Measurements from ENCODE around the gene WDR37.

WDR37 gene

DNA sequence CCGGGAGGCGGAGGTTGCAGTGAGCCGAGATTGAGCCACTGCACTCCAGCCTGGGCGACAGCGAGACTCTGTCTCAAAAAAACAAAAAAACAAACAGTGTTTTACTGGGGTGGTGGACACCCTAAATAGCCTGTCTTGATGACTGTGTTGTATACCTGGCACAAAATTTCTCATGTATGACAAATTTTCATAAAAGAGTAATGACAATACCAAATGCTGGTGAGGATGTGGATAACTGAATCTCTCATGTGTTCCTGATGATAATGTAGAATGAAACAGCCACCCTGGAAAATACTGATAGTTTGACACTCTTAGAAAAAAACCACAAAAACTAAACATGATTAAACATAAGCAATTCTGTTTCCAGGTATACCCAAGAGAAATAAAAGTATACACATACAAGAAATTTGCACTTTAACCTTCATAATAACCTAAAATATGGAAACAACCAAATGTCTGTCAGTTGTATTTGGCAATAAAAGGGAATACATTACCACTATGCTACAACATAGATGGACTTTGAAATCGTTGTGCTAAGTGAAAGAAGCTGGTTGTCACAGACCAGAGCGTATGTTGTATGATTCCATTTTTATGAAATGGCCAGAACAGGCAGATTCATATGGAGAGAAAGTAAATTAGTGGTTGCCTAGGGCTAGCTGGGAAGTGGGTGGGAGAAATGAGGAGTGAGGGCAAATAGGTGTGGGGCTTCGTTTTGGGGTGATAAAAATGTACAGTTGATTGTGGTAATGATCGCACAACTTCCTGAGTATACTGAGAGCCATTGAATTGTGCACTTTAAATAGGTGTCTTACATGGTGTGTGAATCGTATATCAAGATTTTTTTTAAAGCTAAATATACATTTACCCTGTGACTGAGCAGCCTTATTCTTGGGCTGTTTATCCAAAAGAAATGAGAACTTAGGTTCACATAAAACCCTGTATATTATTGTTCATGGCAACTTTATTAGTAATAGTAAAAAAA is 12.5 kb downstream of the WDR37 start:
- in situ Hi-C loops (cut with HindIII; ENCODE audit: low sequenced_read_pairs): no loop called here

DNA sequence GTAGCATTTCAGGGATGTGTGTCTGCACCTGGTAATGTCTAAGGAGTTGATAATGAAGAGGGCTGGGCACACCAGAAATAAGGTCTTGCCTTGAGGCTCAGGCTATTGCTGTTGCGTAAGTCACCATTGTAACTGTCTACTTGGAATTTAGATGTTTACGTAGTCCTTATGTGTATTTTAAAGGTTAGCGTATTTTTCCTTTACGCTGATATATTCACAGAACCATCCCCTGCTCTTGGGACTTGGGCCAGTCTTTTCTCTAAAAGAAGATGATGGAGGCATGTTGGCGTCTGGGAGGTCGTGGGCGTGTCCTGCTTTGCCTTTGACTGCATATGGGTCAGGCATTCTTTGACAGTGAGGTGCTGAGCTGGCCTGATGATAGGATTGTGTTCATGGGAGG is 14.7 kb downstream of the WDR37 start:
- in situ Hi-C loops (cut with HindIII; ENCODE audit: low sequenced_read_pairs): no loop called here

DNA sequence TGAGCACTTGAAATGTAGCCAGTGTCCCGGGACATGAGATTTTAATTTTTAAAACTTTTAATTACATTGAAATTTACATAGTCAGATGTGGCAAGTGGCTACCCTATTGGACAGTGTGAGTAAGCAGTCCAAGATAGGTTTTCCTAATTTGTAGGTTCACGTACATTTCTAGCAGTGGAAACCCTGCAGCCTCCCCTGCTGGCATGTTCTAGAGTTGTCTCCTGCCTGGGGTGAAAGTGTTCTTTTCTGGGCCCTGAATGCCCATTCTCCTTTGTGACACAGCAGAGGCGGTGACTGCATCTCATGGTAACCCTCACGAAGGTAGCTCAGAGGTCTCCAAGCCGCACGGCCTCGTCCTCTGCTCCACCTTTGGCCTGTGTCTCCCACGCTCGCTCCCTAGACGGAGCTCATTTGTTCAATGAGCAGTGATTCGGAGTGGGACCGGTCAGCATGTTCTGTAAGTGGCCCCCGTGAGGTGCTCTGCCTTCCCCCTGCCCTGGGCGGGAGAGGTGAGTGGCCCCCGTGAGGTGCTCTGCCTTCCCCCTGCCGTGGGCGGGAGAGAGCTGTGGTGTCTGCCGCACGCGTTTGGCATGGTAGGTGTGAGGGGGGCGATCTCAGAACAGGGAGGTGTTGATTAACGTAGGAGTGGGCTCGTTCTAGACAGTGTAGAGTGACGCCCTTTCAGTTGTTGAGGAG is 18.0 kb downstream of the WDR37 start:
- in situ Hi-C loops (cut with HindIII; ENCODE audit: low sequenced_read_pairs): no loop called here

DNA sequence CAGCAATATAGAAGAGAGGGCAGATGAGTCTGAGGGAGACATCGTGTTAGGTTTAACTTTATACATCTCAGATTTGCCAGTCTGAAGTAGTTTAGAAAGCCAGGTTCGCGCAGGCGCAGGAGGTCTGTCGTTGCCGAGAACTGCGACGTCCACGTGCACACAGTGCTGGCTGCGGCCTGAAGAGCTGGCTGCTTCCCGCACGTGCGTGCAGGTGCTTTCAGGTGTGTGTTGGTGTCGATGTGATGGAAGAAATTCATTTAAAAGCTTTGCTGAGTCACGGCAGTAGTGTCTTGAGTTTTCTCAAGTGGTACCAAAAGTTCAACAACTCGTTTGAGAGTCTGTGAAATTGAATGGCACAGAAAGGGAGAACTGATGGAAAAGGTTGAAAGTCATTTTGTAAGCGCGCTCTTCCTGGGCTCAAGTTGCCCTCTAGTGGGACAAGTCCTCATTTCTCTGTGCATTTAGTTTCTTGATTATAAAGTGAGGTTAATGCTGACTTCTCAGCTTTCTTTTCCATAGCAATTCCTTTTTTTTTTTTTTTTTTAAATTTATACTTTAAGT is 18.6 kb downstream of the WDR37 start:
- in situ Hi-C loops (cut with HindIII; ENCODE audit: low sequenced_read_pairs): no loop called here

DNA sequence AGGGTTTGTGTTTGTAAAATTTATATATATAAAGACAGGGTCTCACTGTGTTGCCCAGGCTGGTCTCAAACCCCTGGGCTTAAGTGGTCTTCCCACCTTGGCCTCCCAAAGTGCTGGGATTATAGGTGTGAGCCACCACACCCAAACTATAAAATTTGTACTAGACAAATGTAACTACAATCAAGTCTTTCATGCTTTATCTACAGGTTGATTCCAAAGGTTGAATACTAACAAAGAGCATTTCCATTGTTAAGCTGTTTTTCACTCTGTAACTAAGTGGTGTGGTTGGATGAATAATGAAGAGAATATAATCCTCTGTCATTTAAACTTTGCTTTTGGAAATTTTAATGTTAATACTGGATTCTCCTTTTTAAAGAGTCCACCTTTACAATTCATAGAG is 22.5 kb downstream of the WDR37 start:
- in situ Hi-C loops (cut with HindIII; ENCODE audit: low sequenced_read_pairs): no loop called here

DNA sequence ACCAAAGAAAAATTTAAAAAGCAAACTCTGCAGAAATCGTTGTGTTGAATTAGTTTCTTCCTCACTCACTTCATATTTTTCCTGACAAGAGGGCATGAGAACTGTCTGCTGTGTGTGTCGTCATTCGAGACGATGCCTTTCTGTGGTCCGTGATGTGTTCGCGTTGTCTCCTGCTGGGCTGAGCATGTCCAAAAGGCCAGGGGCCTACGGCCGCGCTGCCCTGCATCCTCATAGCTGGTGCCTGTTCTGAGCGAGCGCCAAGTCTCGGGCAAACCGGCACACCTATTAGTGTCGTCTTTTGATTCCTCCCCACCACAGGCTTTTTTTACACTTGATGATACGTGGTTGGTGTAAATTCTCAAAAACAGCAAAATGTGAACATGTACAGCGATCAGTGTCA is 27.4 kb downstream of the WDR37 start:
- in situ Hi-C loops (cut with HindIII; ENCODE audit: low sequenced_read_pairs): no loop called here

DNA sequence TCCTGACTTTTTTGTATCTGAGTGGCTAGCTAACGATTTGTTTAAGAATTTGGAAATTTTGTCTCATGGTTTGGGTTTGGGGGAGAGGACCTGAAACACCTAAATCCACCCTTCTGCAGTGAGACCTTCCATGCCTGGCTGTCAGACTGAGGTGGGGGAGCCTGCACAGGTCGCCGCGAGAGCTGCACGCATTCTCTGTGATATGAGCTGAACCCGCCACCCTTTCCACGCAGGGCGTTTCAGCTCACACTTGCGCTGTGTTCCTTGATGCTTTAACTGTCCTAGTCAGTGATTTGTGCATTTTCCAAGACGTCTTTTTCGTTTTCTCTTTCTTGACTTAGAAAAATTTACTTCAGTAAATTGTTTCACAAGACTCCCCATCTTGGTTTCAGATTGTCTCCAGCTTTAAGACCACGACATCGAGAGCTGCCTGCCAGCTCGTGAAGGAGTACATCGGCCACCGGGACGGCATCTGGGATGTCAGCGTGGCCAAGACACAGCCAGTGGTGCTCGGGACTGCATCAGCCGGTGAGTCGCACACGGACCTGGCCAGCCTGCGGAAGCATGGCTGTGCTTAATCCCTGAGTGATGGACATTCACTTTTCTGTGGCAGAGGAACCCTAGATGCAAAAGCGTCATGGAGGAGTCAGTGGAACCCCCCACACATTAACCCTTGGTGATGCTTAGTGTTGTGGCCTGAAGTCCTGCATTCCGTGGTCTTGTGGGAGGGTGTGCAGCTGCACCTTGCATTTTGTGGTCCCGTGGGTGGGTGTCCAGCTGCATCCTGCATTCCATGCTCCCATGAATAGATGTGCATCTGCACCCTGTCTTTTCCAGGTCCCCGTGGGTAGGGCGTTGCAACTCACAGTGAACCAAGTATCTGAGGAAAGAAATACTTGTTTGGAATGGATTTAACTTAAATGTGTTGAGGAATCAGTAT is 28.1 kb downstream of the WDR37 start:
- in situ Hi-C loops (cut with HindIII; ENCODE audit: low sequenced_read_pairs): no loop called here

DNA sequence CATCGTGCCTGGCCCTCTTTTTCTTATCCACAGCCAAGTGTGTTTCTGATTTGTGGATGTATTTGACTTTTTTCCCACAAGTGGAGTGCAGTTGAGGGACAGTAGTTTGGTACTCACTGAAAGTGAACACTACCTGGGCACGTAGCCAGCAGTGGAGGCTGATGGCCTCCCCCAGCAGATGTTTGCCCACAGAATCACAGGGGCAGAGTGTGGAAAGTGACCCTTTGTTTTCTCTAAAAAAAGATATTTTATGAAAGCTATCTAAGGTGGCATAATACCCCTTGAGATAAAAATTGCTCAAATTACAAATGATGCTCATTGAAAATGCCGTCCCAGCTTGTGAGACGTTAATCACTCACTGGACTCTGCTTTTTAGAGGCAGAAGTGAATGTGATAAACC is 29.1 kb downstream of the WDR37 start:
- in situ Hi-C loops (cut with HindIII; ENCODE audit: low sequenced_read_pairs): no loop called here

DNA sequence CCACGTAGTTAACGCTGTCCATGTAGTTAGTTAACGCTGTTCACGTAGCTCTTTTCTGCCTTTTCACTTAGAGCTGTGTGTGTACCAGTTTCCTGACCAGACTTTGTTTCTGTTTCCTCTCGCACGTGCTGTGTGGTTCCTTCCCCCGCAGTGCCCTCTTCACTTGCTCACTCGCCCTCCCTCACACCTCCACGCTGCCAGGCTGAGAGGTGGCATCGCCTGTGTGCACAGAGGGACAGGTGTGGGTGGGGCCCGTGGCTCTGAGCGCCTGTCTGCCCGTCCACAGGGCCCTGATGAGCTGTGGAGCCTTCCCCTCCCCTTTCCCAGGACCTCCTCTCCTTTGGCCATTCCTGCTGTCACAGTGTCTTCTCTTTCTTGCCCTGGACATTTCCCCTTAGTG is 30.6 kb downstream of the WDR37 start:
- in situ Hi-C loops (cut with HindIII; ENCODE audit: low sequenced_read_pairs): no loop called here

DNA sequence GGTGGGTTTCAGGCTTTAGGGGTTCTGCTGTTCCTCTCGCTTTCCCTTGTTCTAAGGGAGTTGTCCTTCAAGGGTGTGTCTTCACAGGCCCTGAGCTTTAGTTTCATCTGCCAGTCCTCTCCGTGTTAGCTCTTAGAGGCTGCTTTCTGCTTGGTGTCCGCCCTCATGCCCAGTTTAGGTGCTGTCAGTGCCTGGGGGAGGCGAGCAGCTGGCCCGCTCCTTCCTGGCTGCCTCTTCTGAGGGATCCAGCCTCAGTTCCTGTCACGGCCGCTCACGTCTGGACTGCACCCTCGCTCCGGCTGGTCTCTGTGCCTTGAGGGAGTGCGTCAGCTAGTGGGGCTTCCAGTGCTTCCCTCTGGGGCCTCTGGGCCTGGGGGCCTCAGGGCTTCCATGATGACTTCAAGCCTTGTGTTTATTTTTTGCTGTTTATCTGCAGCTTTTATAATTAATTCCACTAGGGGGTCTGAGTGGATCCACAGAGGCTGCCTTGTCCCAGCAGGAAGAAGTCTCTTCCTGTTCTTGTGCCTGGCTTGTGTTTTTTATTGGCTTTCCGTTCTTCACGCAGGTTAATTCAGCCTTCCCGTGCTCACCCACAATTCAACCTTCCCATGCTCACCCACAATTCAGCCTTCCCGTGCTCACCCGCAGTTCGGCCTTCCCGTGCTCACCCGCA is 33.0 kb downstream of the WDR37 start:
- in situ Hi-C loops (cut with HindIII; ENCODE audit: low sequenced_read_pairs): no loop called here

DNA sequence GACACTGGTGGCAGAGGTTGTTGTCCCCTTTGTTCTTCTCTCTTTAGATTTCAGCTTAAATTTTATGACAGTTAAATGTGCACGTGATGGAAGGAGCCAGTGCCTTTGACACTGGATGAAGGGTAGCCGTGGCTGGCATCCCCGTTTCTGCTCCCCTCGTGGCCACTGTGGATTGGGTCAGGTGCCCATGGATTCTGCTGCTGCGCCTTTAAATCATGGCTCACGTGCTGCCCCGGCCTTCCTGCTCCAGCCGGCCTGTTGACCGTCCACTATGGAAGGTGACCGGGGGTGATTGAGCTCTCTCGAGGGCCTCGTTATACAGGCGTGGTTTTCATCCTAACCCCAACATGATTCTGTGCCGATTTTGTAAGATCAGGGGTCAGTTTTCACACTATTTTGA is 34.5 kb downstream of the WDR37 start:
- in situ Hi-C loops (cut with HindIII; ENCODE audit: low sequenced_read_pairs): no loop called here

DNA sequence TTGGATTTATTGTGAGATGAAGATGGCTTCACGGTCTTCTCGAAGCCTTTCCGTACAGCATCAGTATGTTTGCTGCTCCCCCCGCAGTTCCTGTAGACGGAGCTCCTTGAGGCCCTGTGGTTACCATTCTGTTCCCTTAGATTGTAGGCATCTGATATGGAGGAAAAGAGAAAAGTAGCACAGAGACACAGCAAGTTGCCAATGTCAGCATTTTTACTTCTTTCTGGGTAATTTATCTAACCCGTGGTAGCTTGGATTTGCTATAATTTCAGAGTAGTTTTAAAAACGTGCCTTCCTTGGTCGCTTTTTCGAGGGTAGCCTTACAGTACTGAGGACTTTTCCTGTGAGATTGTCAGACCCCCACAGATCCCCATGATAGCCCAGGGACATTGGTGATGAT is 37.5 kb downstream of the WDR37 start:
- in situ Hi-C loops (cut with HindIII; ENCODE audit: low sequenced_read_pairs): no loop called here

DNA sequence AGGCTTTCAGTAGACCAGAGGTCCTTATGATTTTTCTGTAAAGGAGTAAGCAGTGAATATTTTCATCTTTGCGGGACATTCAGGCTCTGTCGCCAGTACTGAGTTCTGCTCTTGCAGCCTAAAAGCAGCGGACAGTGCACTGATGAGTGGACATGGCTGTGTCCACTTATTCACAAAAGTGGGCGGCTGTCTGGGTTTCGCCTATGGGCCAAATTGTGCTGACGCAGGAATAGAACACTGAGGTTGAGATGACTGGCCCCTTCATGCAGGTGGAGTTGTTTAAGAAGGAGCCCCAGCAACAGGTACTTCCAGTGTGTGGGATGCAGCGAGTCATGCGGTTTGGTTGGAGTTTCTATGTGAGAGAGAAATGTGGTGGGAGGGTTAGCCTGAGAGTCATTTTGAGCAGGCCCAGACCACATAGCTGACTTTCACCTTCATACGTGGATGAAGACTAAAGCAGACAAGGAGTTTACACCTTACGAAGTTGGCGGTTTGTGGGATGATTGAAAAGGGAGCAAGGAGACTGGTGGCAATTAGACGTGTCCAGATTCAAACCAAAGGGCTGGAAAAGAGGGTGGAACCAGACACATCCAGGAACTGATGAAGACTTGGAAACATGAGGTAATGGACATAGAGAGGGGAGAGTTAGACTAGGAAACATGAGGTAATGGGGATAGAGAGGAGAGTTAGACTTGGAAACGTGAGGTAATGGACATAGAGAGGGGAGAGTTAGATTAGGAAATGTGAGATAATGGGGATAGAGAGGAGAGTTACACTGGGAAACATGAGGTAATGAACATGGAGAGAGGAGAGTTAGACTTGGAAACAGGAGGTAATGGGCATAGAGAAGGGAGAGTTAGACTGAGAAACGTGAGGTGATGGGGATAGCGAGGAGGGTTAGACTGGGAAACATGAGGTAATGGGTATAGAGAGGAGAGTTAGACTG is 38.2 kb downstream of the WDR37 start:
- in situ Hi-C loops (cut with HindIII; ENCODE audit: low sequenced_read_pairs): no loop called here

DNA sequence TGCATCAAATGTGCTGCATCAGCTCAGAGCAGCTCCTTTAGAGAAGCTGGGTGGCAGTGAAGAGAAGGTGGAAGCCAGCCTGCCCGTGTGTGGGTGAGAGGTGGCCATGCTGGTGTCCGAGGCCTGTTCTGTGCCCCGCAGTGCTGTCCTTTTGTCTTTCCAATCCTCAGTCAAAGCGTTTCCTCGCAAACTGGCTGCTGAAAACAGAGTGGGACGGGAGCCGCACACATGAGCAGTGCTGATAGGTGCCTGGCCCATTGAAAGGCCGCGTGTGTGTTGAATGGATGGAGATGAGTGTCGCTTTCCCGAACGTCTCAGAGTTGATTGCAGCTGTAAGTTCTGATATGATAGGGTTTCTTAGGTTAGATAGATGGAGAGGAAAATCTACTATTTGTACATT is 39.3 kb downstream of the WDR37 start:
- in situ Hi-C loops (cut with HindIII; ENCODE audit: low sequenced_read_pairs): no loop called here

DNA sequence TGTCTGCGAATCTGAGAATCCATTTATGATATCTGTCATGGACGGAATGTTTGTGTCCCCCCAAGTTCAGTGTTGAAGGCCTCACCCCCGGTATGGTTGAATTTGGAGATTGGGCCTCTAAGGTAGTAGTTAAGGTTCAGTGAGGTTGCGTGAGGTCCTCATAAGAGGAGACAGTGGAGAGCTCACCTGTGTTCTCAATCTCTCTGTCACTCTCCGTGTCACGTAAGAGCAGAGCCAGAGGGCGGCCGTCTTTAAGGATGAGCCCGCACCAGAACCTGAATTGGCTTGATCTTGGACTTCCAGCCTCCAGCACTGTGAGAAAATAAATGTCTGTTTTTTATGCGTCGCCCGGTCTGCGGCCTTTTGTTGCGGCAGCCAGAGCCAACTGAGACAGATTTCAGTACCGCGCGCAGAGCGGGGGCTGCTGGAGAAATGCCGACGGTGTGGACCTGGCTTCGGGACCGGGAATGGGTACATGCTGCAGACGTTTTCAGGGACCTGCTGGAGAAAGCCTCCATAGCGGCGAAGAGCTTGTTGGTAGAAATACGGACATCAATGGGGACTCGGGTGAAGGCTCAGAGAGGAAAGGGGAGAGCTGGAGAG is 40.2 kb downstream of the WDR37 start:
- in situ Hi-C loops (cut with HindIII; ENCODE audit: low sequenced_read_pairs): no loop called here

DNA sequence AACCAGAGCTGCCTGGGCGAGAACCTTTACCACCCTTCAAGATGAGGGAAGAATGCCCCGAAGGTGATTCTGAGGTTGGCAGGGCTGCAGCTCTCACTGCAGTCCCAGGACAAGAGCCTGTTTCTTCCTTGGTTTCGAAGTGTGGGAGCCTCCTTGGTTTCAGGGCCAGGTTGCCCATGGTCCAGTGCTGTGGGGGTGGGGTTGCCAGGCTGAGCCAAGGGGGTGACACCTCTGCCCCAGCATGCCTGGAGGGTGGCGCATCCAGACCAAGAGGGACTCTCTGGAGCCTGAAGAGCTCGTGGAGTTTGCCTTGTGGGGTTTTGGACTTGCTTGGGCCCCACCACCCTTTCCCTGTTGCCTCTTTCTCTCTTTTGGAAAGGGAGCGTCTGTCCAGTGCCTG is 41.3 kb downstream of the WDR37 start:
- in situ Hi-C loops (cut with HindIII; ENCODE audit: low sequenced_read_pairs): no loop called here

DNA sequence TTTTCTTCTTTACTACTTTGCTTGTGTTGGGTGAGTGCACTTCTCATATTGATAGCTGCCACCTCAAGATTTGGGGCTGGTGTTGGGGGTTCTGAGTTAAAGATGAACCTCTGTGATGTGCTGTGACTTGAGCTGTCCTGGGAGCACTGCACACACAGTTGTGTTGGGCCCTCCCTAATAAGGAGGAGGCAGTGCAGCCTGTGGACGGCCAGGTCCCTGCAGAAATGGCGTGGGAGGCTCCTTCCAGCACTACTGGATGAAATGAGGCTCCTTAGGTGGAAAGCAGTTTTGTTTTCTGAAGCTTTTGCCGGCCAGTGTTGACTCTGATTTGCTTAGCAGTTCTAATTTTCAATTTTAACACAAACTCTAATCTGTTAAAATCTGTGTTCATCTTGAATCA is 44.0 kb downstream of the WDR37 start:
- in situ Hi-C loops (cut with HindIII; ENCODE audit: low sequenced_read_pairs): no loop called here

DNA sequence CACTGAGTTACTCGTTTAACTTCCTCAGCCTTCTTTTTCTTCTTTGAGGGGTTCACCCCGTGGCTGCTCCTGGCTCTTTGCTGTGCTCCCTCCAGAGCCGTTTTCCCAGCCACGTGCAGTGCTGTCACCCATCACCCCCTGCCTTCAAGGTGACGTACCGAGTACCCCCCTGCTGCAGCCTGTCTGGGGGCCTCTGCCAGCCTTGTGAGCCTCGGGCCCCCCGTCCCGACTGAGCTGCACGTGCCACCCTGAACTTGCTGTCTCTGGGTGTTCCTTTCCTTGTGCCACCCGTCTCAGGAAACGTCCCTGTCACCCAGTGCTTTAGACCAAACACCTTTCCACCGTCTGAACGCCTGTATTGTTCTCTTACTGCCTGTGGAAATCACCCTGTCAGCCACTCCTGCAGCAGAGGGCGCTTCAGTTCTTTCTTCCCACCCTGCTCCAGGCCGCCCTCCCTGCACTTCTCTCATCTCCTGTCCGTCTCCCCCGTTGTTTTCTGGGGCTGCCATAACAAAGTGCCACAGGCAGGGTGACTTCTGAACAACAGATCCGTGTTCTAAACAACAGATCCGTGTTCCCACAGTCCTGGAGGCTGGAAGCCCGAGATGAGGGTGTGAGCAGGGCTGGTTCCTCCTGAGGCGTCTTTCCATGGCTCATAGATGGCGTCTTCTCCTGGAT is 44.6 kb downstream of the WDR37 start:
- in situ Hi-C loops (cut with HindIII; ENCODE audit: low sequenced_read_pairs): no loop called here
